22Rv1 (cell line): Measurements from ENCODE around the gene SLC16A12.
"Not testable (repeated sequence)": the region's sequence is repeated elsewhere in the genome, so short reads cannot be mapped to it uniquely, and the experiment has no call there.

Source experiments
- H3K27ac ChIP-seq: fragments of 450-650 bp; 2 replicates; pipeline ENCODE4 v1.5.1; 2017
- CTCF ChIP-seq: fragments of 450-650 bp; IDR thresholded peaks from 2 replicates; pipeline ENCODE4 v1.5.1; 2017; ENCODE audit warnings: mild to moderate bottlenecking
- ZFX ChIP-seq: fragments of 450-650 bp; IDR thresholded peaks from 2 replicates; pipeline ENCODE4 v1.6.1; 2017; ENCODE audit warnings: antibody characterized with exemption, borderline replicate concordance

Gene SLC16A12

DNA sequence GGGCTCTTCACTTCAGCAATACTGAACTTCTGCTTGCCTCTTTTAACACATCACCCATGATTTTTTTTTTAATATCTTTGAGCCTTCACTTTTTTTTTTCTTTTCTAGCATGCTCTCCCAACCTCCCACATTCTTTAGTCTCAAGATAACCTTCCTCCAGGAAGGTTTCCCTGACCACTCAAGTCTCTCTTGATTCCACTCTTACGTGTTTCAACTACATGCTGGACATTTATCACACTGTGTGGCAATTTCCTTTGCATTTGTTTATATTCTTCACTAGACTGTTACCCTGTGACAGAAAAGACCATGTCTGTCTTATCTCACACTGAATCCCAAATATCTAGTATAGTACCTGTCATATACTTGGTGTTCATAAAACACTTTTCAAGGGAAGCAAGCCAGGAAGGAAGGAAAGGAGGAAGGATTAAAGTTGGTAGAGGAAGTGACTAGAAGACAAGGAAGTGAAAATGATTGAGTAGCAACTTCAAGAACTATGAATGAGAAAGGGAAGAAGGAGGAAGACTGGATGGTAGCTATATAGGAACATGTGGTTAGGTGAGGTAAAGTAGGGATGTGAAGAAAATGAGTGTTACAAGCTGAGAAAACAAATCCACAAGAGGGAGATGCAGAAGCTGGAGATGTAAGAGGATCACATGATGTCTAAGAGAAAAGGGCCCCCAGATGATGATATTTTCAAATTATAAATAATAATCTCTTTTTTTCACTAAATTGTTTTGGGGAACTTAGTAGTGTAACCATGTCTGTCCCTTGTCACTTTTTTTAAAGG lies 80.6 kb downstream of the SLC16A12 start:
- H3K27ac ChIP-seq = no peak overlapping the region
- no peak for TF ChIP-seq CTCF
- TF ChIP-seq ZFX = no peak

DNA sequence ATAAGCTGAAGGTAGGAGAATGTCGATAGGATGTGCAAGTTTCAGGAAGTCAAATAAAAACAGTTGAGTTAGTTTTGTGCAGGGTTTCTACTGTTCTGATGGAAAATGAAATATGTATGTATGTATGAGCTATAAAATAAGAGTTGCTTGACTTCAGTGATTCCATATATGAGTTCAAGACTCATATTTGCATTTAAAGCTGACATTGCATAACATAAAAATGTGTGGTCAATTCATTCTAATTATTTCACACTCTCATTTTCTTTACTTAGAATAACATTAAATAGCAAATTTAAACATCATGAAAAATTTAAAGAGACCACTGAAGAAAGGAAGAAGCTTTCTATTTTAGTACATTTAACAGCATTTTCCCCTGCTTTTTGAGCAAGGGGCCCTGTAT lies 83.2 kb downstream of the SLC16A12 start:
- H3K27ac ChIP-seq = no peak overlapping the region
- TF ChIP-seq ZFX (no peak), CTCF (no peak)

GRCh38 chr10:89450901-89451300 lies 84.5 kb downstream of the SLC16A12 start:
- TF ChIP-seq CTCF = no peak
- TF ChIP-seq ZFX = no peak
- H3K27ac ChIP-seq = no peak overlapping the region

GRCh38 chr10:89444819-89445218 lies 90.6 kb downstream of the SLC16A12 start:
- not testable (repeated sequence) for H3K27ac ChIP-seq

DNA sequence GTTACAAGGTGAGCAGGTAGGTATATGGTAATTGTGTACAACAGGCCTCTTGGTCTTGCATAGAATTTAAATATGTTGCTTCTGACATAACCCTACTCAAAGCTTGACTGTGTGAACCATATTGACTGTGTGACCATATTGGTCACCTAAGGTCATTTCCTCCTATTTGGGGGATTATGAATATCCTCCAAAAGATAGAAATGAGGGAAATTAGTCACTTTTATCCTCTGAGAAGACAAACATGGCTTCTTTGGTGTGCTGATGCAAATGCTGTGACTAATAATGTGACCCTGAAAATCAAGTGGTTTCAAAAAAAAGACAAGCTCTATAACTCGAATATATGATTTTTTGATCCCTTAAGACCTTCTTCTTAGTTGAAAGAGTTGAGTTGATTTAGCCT lies 93.1 kb downstream of the SLC16A12 start:
- TF ChIP-seq ZFX = no peak
- TF ChIP-seq CTCF = no peak
- no peak overlapping the region for H3K27ac ChIP-seq

GRCh38 chr10:89440226-89441009 lies 95.0 kb downstream of the SLC16A12 start:
- TF ChIP-seq CTCF (no peak), ZFX (no peak)

GRCh38 chr10:89438525-89438924 lies 96.9 kb downstream of the SLC16A12 start:
- no peak overlapping the region for H3K27ac ChIP-seq
- TF ChIP-seq ZFX (no peak), CTCF (no peak)

More at GRCh38 chr10:89440226-89441009, 95.0 kb downstream of the SLC16A12 start:
- no peak overlapping the region for H3K27ac ChIP-seq
